H1 (cell line): ENCODE measurements around the gene CBR3. TPM values are rescaled to one million over a fixed set of nuclear protein-coding genes. Genes with fewer than 3 reads are reported as not detected.

ENCODE experiments used
- ASH2L ChIP-seq: fragments of 200-600, 300-600 bp; sonication (generic); IDR thresholded peaks from one replicate; pipeline ENCODE4 v1.7.1; 2017; ENCODE audit warnings: low read length
- CTBP2 ChIP-seq: IDR thresholded peaks from 2 replicates; pipeline ENCODE4 v1.7.0; 2011; ENCODE audit warnings: borderline replicate concordance, mild to moderate bottlenecking, moderate library complexity, mixed read lengths, low read length; ENCODE audit not compliant: insufficient read depth, insufficient read length
- EZH2 ChIP-seq: fragments of 200-600 bp; sonication (generic); IDR thresholded peaks from 2 replicates; pipeline ENCODE4 v1.7.1; 2012; ENCODE audit warnings: low read depth, mild to moderate bottlenecking, moderate library complexity, low read length, inconsistent platforms; ENCODE audit not compliant: severe bottlenecking
- JUND ChIP-seq: IDR thresholded peaks from 2 replicates; pipeline ENCODE4 v1.6.1; 2011; ENCODE audit warnings: mild to moderate bottlenecking, improper control_type of control experiment, low read length
- POU5F1 ChIP-seq: IDR thresholded peaks from 2 replicates; pipeline ENCODE4 v1.6.1; 2011; ENCODE audit warnings: low read depth, mild to moderate bottlenecking, low read length, moderate library complexity
- RBBP5 ChIP-seq: IDR thresholded peaks from 2 replicates; pipeline ENCODE4 v1.7.1; 2012; ENCODE audit warnings: low read depth, mild to moderate bottlenecking, inconsistent platforms, low read length, moderate library complexity, borderline replicate concordance
- RXRA ChIP-seq: IDR thresholded peaks from 2 replicates; pipeline ENCODE4 v1.6.1; 2011; ENCODE audit warnings: low read depth, mild to moderate bottlenecking, low read length, moderate library complexity; ENCODE audit not compliant: insufficient read depth
- SP2 ChIP-seq: IDR thresholded peaks from 2 replicates; pipeline ENCODE4 v1.6.1; 2012; ENCODE audit warnings: mild to moderate bottlenecking, low read length, inconsistent platforms
- SP4 ChIP-seq: IDR thresholded peaks from 2 replicates; pipeline ENCODE4 v1.6.1; 2012; ENCODE audit warnings: low read length, inconsistent platforms
- TAF7 ChIP-seq: optimal IDR thresholded peaks from 2 replicates; pipeline ENCODE3; 2011; ENCODE audit warnings: low read depth, mild to moderate bottlenecking, inconsistent platforms, low read length, moderate library complexity, borderline replicate concordance
- TEAD4 ChIP-seq: IDR thresholded peaks from 2 replicates; pipeline ENCODE4 v1.6.1; 2012; ENCODE audit warnings: low read depth, low read length, inconsistent platforms, mixed read lengths
- polyA plus RNA-seq, 7 experiments: library from polyadenylated mRNA; depleted of rRNA in 3 of 7; stranded (reverse) in 5 of 7; unstranded in 2 of 7; fragments of >200 nt in 5 of 7; fragments of 200-250 nt in 2 of 7; gene quantifications; 1 replicate in 5 of 7; 2 replicates in 1 of 7; 4 replicates in 1 of 7; pipeline versions ENCODE4 v1.2.1 to v1.2.3, GENCODE V29; 2011 to 2013; ENCODE audit warnings: missing spikeins in 2 of 7, mixed read lengths in 2 of 7
- total RNA-seq: library from RNA; stranded (reverse); fragmentation: NEBNext Ultra II Directional; extraction: Animal tissue kit (Norgen Biotek cat#: 25700); gene quantifications from 2 replicates; pipeline ENCODE4 v1.2.1, GENCODE V29; 2021
- TF ChIP-seq, protein P1 (sequence below): fragments of 300-600 bp; sonication (generic); IDR thresholded peaks from 2 replicates; pipeline ENCODE4 v1.7.1; 2012; ENCODE audit warnings: low read length, moderate library complexity, mild to moderate bottlenecking, inconsistent platforms; ENCODE audit not compliant: insufficient replicate concordance

Gene CBR3
- total and polyA plus RNA-seq, 2 of the 8 experiments (the other 6 are each of a cell fraction or from before 2014, with no cell fraction given) = 1.2 to 4.3 TPM

DNA sequence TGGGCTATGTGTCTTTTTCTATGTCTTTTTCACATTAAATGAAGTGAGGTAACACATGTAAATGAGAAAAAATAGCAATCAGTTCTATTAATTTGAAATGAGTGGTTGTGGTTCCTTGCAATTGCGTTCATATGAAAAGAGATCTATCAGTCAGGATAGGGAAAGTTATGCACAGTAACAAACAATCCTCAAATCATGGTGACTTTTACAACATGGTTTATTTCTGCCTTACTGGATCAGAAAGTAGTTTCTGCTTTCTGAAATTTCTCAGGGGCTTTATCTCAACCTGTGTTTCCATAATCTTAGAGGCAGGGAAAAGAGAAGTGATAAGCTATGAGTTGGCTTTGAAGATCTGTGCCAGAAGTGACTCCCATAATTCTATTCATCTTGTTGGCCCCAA lies 60.7 kb downstream of the CBR3 start (continued):
- TF ChIP-seq, protein P1, sequence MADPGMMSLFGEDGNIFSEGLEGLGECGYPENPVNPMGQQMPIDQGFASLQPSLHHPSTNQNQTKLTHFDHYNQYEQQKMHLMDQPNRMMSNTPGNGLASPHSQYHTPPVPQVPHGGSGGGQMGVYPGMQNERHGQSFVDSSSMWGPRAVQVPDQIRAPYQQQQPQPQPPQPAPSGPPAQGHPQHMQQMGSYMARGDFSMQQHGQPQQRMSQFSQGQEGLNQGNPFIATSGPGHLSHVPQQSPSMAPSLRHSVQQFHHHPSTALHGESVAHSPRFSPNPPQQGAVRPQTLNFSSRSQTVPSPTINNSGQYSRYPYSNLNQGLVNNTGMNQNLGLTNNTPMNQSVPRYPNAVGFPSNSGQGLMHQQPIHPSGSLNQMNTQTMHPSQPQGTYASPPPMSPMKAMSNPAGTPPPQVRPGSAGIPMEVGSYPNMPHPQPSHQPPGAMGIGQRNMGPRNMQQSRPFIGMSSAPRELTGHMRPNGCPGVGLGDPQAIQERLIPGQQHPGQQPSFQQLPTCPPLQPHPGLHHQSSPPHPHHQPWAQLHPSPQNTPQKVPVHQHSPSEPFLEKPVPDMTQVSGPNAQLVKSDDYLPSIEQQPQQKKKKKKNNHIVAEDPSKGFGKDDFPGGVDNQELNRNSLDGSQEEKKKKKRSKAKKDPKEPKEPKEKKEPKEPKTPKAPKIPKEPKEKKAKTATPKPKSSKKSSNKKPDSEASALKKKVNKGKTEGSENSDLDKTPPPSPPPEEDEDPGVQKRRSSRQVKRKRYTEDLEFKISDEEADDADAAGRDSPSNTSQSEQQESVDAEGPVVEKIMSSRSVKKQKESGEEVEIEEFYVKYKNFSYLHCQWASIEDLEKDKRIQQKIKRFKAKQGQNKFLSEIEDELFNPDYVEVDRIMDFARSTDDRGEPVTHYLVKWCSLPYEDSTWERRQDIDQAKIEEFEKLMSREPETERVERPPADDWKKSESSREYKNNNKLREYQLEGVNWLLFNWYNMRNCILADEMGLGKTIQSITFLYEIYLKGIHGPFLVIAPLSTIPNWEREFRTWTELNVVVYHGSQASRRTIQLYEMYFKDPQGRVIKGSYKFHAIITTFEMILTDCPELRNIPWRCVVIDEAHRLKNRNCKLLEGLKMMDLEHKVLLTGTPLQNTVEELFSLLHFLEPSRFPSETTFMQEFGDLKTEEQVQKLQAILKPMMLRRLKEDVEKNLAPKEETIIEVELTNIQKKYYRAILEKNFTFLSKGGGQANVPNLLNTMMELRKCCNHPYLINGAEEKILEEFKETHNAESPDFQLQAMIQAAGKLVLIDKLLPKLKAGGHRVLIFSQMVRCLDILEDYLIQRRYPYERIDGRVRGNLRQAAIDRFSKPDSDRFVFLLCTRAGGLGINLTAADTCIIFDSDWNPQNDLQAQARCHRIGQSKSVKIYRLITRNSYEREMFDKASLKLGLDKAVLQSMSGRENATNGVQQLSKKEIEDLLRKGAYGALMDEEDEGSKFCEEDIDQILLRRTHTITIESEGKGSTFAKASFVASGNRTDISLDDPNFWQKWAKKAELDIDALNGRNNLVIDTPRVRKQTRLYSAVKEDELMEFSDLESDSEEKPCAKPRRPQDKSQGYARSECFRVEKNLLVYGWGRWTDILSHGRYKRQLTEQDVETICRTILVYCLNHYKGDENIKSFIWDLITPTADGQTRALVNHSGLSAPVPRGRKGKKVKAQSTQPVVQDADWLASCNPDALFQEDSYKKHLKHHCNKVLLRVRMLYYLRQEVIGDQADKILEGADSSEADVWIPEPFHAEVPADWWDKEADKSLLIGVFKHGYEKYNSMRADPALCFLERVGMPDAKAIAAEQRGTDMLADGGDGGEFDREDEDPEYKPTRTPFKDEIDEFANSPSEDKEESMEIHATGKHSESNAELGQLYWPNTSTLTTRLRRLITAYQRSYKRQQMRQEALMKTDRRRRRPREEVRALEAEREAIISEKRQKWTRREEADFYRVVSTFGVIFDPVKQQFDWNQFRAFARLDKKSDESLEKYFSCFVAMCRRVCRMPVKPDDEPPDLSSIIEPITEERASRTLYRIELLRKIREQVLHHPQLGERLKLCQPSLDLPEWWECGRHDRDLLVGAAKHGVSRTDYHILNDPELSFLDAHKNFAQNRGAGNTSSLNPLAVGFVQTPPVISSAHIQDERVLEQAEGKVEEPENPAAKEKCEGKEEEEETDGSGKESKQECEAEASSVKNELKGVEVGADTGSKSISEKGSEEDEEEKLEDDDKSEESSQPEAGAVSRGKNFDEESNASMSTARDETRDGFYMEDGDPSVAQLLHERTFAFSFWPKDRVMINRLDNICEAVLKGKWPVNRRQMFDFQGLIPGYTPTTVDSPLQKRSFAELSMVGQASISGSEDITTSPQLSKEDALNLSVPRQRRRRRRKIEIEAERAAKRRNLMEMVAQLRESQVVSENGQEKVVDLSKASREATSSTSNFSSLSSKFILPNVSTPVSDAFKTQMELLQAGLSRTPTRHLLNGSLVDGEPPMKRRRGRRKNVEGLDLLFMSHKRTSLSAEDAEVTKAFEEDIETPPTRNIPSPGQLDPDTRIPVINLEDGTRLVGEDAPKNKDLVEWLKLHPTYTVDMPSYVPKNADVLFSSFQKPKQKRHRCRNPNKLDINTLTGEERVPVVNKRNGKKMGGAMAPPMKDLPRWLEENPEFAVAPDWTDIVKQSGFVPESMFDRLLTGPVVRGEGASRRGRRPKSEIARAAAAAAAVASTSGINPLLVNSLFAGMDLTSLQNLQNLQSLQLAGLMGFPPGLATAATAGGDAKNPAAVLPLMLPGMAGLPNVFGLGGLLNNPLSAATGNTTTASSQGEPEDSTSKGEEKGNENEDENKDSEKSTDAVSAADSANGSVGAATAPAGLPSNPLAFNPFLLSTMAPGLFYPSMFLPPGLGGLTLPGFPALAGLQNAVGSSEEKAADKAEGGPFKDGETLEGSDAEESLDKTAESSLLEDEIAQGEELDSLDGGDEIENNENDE = no peak
- TF ChIP-seq RBBP5 (no peak), POU5F1 (no peak), RXRA (no peak), CTBP2 (no peak), ASH2L (no peak), TAF7 (no peak), TEAD4 (no peak), SP4 (no peak), EZH2 (no peak), JUND (no peak), SP2 (no peak)
